K562 (cell line): ENCODE data around the gene ARHGAP26. TPM values are rescaled to one million over a fixed set of nuclear protein-coding genes. Genes with fewer than 3 reads are reported as not detected.

ENCODE experiments used
- CXXC5 ChIP-seq: fragments of 250-450 bp; sonication (Bioruptor Pico); IDR thresholded peaks from 2 replicates; pipeline ENCODE4 v1.8.0; 2022; ENCODE audit warnings: inconsistent platforms, mild to moderate bottlenecking, moderate library complexity
- HLTF ChIP-seq: fragments of 450-650 bp; IDR thresholded peaks from 2 replicates; pipeline ENCODE4 v1.6.1; 2016
- KHSRP ChIP-seq: fragments of 450-650 bp; IDR thresholded peaks from 2 replicates; pipeline ENCODE4 v1.6.1; 2017
- NCOA4 ChIP-seq: fragments of 450-650 bp; IDR thresholded peaks from 2 replicates; pipeline ENCODE4 v1.6.1; 2018; ENCODE audit warnings: mild to moderate bottlenecking; ENCODE audit not compliant: partially characterized antibody
- POLR3G ChIP-seq: IDR thresholded peaks from 2 replicates; pipeline ENCODE4 v1.6.1; 2011; ENCODE audit not compliant: insufficient read length, insufficient replicate concordance; ENCODE audit errors: extremely low read depth
- RAD21 ChIP-seq, 2 experiments: fragments of 250-450 bp in 1 of 2; fragments of 450-650 bp in 1 of 2; sonication (Bioruptor Pico) in 1 of 2; formaldehyde crosslinking in 1 of 2; IDR thresholded peaks in 1 of 2; conservative IDR thresholded peaks in 1 of 2; 2 replicates each; pipeline versions ENCODE4 v1.4.0 to v1.8.0; 2020 to 2022; ENCODE audit warnings: mild to moderate bottlenecking in 2 of 2, moderate library complexity in 1 of 2
- RBM15 ChIP-seq: fragments of 200-400 bp; formaldehyde crosslinking; IDR thresholded peaks from 2 replicates; pipeline ENCODE4 v1.6.1; 2018; ENCODE audit warnings: mild to moderate bottlenecking, low read length, moderate library complexity; ENCODE audit not compliant: insufficient read depth
- STAT5B ChIP-seq: fragments of 250-450 bp; sonication (Bioruptor Pico); IDR thresholded peaks from 2 replicates; pipeline ENCODE4 v1.8.0; 2021; ENCODE audit warnings: mild to moderate bottlenecking, inconsistent platforms
- TAF9B ChIP-seq: fragments of 450-650 bp; IDR thresholded peaks from 2 replicates; pipeline ENCODE4 v1.6.1; 2018; ENCODE audit warnings: mild to moderate bottlenecking; ENCODE audit not compliant: partially characterized antibody
- TRIM24 ChIP-seq, 2 experiments: fragments of 450-650 bp; IDR thresholded peaks; 2 replicates each; pipeline ENCODE4 v1.6.1; 2016
- UBTF ChIP-seq, 2 experiments: IDR thresholded peaks; 2 replicates each; pipeline ENCODE4 v1.6.1; 2012; ENCODE audit warnings: improper control_type of control experiment in 2 of 2, low read depth in 2 of 2, low read length in 2 of 2, borderline replicate concordance in 1 of 2
- ZNF318 ChIP-seq, 2 experiments: fragments of 450-650 bp; IDR thresholded peaks; 2 replicates each; pipeline ENCODE4 v1.6.1; 2016; ENCODE audit warnings: mild to moderate bottlenecking in 2 of 2, borderline replicate concordance in 1 of 2, low read depth in 1 of 2, moderate library complexity in 1 of 2
- ZSCAN32 ChIP-seq: fragments of 450-650 bp; formaldehyde crosslinking; IDR thresholded peaks from 2 replicates; pipeline ENCODE4 v1.4.0; 2020; ENCODE audit warnings: mild to moderate bottlenecking, moderate library complexity
- polyA plus RNA-seq, 8 experiments: library from polyadenylated mRNA; depleted of rRNA in 4 of 8; stranded (reverse) in 5 of 8; unstranded in 3 of 8; fragments of >200 nt; fragmentation: Nextera tagmentation in 2 of 8; fragmentation: Illumina TruSeq in 1 of 8; extraction: Ambion mirVana in 2 of 8; extraction: Trizol in 1 of 8; gene quantifications; 2 replicates each; pipeline versions ENCODE4 v1.2.1 to v1.2.3, GENCODE V29; 2011 to 2014; ENCODE audit warnings: inconsistent platforms in 1 of 8, missing spikeins in 1 of 8
- total RNA-seq, 7 experiments: library from RNA; depleted of rRNA in 6 of 7; stranded (reverse); fragments of >200 nt in 6 of 7; fragmentation: Illumina TruSeq in 2 of 7; extraction: Trizol in 2 of 7; gene quantifications; 2 replicates each; pipeline versions ENCODE4 v1.2.1 to v1.2.3, GENCODE V29; 2011 to 2021; ENCODE audit warnings: low replicate concordance in 1 of 7

The ARHGAP26 gene
- total and polyA plus RNA-seq, 9 of the 15 experiments (the other 6 are each of a cell fraction or from before 2014, with no cell fraction given), result 0.13 to 1.1 (median 0.55) TPM

- peak in 1 of 2 experiments; percentile 63; a peak in 1 of 4 replicates for TF ChIP-seq ZNF318 (IDR thresholded peaks at IDR 0.05; ENCODE audit: borderline replicate concordance in 1 of 2, low read depth in 1 of 2)
- TF ChIP-seq STAT5B (CRISPR knock-in tag), result no peak
- TF ChIP-seq ZSCAN32 (CRISPR knock-in tag), result no peak
- no peak for TF ChIP-seq RBM15
- TF ChIP-seq RAD21 (CRISPR knock-in tag; conservative IDR thresholded peaks at IDR 0.05 in 1 of 2, IDR thresholded peaks at IDR 0.05 in 1 of 2), result 0 out of 4 replicates have a peak, but pooled peaks of 1 of the 2 experiments have one; percentile 20
- TF ChIP-seq KHSRP, result no peak
- peak; percentile 80 for TF ChIP-seq TAF9B
- TF ChIP-seq NCOA4, result no peak
- TF ChIP-seq CXXC5, result peak; percentile 26; the same call in 1 of the 2 replicates
- TF ChIP-seq POLR3G, result no peak
- TF ChIP-seq TRIM24 (IDR thresholded peaks at IDR 0.05), result peak; percentile 31 to 71; a peak in 2 of 4 replicates
- TF ChIP-seq HLTF, result no peak
- 0 out of 4 replicates have a peak, but pooled peaks of 1 of the 2 experiments have one; percentile 42 for TF ChIP-seq UBTF (IDR thresholded peaks at IDR 0.05; ENCODE audit: borderline replicate concordance in 1 of 2, low read depth in 2 of 2, low read length in 2 of 2)
Observed at GRCh38 chr5:143248822-143249579, 478.8 kb downstream of the ARHGAP26 start (continued).
